OCI-LY1 (cell line): Measurements from ENCODE around the gene ZNF274.
"Not testable (repeated sequence)": the region's sequence is repeated elsewhere in the genome, so short reads cannot be mapped to it uniquely, and the experiment has no call there.

Source experiments
- EZH2 ChIP-seq: fragments of 200-600 bp; sonication (generic), shearing (Covaris generic); IDR thresholded peaks from 2 replicates; pipeline ENCODE4 v1.8.0; 2017; ENCODE audit warnings: borderline replicate concordance, mixed run types, mild to moderate bottlenecking, antibody characterized with exemption, low read length, moderate library complexity, mixed read lengths
- TF ChIP-seq, protein P1 (sequence below): fragments of 200-600 bp; sonication (generic), shearing (Covaris generic); IDR thresholded peaks from 2 replicates; pipeline ENCODE4 v1.5.1; 2017; ENCODE audit warnings: mild to moderate bottlenecking, antibody characterized with exemption, low read length, moderate library complexity, mixed read lengths

DNA sequence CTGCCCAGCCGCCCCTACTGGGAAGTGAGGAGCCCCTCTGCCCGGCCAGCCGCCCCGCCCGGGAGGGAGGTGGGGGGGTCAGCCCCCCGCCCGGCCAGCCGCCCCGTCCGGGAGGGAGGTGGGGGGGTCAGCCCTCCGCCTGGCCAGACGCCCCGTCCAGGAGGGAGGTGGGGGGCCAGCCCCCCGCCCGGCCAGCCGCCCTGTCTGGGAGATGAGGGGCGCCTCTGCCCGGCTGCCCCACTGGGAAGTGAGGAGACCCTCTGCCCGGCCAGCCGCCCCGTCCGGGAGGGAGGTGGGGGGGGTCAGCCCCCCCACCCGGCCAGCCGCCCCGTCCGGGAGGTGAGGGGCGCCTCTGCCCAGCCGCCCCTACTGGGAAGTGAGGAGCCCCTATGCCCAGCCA is 35.4 kb upstream of the ZNF274 start:
- TF ChIP-seq EZH2, result not testable (repeated sequence)
- TF ChIP-seq, protein P1, sequence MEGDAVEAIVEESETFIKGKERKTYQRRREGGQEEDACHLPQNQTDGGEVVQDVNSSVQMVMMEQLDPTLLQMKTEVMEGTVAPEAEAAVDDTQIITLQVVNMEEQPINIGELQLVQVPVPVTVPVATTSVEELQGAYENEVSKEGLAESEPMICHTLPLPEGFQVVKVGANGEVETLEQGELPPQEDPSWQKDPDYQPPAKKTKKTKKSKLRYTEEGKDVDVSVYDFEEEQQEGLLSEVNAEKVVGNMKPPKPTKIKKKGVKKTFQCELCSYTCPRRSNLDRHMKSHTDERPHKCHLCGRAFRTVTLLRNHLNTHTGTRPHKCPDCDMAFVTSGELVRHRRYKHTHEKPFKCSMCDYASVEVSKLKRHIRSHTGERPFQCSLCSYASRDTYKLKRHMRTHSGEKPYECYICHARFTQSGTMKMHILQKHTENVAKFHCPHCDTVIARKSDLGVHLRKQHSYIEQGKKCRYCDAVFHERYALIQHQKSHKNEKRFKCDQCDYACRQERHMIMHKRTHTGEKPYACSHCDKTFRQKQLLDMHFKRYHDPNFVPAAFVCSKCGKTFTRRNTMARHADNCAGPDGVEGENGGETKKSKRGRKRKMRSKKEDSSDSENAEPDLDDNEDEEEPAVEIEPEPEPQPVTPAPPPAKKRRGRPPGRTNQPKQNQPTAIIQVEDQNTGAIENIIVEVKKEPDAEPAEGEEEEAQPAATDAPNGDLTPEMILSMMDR, result not testable (repeated sequence)
